Liver (tissue), 3 donors: ENCODE data around the gene JAG2.

Source experiments
- GABPA ChIP-seq, 2 donors: IDR thresholded peaks in 1 of 2; conservative IDR thresholded peaks in 1 of 2; 2 replicates each; pipeline ENCODE4 v1.6.1; 2016; ENCODE audit warnings: antibody characterized with exemption in 2 of 2, mild to moderate bottlenecking in 1 of 2, moderate library complexity in 1 of 2
- JUND ChIP-seq, 2 donors: IDR thresholded peaks; 2 replicates each; pipeline ENCODE4 v1.6.1; 2016; ENCODE audit warnings: antibody characterized with exemption in 2 of 2
- RAD21 ChIP-seq, 2 donors: IDR thresholded peaks; 2 replicates each; pipeline ENCODE4 v1.6.1; 2016; ENCODE audit warnings: antibody characterized with exemption in 2 of 2, mild to moderate bottlenecking in 2 of 2
- REST ChIP-seq: IDR thresholded peaks from 2 replicates; pipeline ENCODE4 v1.6.1; 2016; ENCODE audit warnings: antibody characterized with exemption, mild to moderate bottlenecking
- SP1 ChIP-seq: IDR thresholded peaks from 2 replicates; pipeline ENCODE4 v1.6.1; 2018; ENCODE audit warnings: antibody characterized with exemption, mild to moderate bottlenecking
- TAF1 ChIP-seq: conservative IDR thresholded peaks from 2 replicates; pipeline ENCODE4 v1.6.1; 2016; ENCODE audit warnings: antibody characterized with exemption, mild to moderate bottlenecking
- YY1 ChIP-seq: IDR thresholded peaks from 2 replicates; pipeline ENCODE4 v1.6.1; 2016; ENCODE audit warnings: antibody characterized with exemption, mild to moderate bottlenecking
- TF ChIP-seq, protein P1 (sequence below): fragments of 150-350 bp; IDR thresholded peaks from 2 replicates; pipeline ENCODE4 v1.5.1; 2017; ENCODE audit warnings: improper control_type of control experiment, low read depth, low read length; ENCODE audit not compliant: missing input control
- TF ChIP-seq, protein P2 (sequence below): IDR thresholded peaks from 2 replicates; pipeline ENCODE4 v1.6.1; 2016; ENCODE audit warnings: antibody characterized with exemption
- donor health status: healthy.
- donor health status: healthy.

GRCh38 chr14:105139831-105140239 is 28.7 kb downstream of the JAG2 start:
- TF ChIP-seq REST (no peak), RAD21 (IDR thresholded peaks at IDR 0.05) (no peak), TAF1 (no peak), GABPA (IDR thresholded peaks at IDR 0.05 in 1 of 2, conservative IDR thresholded peaks at IDR 0.05 in 1 of 2) (no peak), SP1 (no peak), YY1 (no peak), JUND (IDR thresholded peaks at IDR 0.05) (no peak)
- TF ChIP-seq, protein P1, sequence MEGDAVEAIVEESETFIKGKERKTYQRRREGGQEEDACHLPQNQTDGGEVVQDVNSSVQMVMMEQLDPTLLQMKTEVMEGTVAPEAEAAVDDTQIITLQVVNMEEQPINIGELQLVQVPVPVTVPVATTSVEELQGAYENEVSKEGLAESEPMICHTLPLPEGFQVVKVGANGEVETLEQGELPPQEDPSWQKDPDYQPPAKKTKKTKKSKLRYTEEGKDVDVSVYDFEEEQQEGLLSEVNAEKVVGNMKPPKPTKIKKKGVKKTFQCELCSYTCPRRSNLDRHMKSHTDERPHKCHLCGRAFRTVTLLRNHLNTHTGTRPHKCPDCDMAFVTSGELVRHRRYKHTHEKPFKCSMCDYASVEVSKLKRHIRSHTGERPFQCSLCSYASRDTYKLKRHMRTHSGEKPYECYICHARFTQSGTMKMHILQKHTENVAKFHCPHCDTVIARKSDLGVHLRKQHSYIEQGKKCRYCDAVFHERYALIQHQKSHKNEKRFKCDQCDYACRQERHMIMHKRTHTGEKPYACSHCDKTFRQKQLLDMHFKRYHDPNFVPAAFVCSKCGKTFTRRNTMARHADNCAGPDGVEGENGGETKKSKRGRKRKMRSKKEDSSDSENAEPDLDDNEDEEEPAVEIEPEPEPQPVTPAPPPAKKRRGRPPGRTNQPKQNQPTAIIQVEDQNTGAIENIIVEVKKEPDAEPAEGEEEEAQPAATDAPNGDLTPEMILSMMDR = no peak
- TF ChIP-seq, protein P2, sequence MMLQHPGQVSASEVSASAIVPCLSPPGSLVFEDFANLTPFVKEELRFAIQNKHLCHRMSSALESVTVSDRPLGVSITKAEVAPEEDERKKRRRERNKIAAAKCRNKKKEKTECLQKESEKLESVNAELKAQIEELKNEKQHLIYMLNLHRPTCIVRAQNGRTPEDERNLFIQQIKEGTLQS = no peak
